HUES48 (cell line): ENCODE data around the gene SVIP.

Source experiments
- H3K27ac ChIP-seq: one replicate; pipeline ENCODE4 v1.7.0; 2013; ENCODE audit warnings: low read depth, low read length, inconsistent platforms
- H3K27me3 ChIP-seq: 2 replicates; pipeline ENCODE4 v1.6.1; 2013; ENCODE audit warnings: mild to moderate bottlenecking, low read length; ENCODE audit not compliant: control insufficient read depth, insufficient read depth
- H3K36me3 ChIP-seq: 2 replicates; pipeline ENCODE4 v1.6.1; 2013; ENCODE audit warnings: low read length; ENCODE audit not compliant: control insufficient read depth, insufficient read depth
- H3K4me1 ChIP-seq: 2 replicates; pipeline ENCODE4 v1.6.1; 2013; ENCODE audit warnings: mild to moderate bottlenecking, low read length; ENCODE audit not compliant: control insufficient read depth, insufficient read depth
- H3K4me3 ChIP-seq: 2 replicates; pipeline ENCODE4 v1.5.1; 2013; ENCODE audit warnings: mild to moderate bottlenecking, low read depth, low read length
- H3K9ac ChIP-seq: 2 replicates; pipeline ENCODE4 v1.6.1; 2013; ENCODE audit warnings: mild to moderate bottlenecking, low read depth, low read length, moderate library complexity
- H3K9me3 ChIP-seq: 2 replicates; pipeline ENCODE4 v1.6.1; 2013; ENCODE audit warnings: low read length; ENCODE audit not compliant: control insufficient read depth, insufficient read depth

The SVIP gene

GRCh38 chr11:22830082-22830414 lies 447 bp upstream of the SVIP start:
- Histone ChIP-seq H3K4me3 (peak overlapping the region; percentile 45; the same call in 1 of the 2 replicates), H3K4me1 (peaks cover 8% of the 10 kb centered on the region; the same call in 1 of the 2 replicates), H3K36me3 (no peaks in the 10 kb centered on the region), H3K9ac (no peak overlapping the region), H3K9me3 (no peaks in the 10 kb centered on the region), H3K27me3 (peaks cover 20% of the 10 kb centered on the region), H3K27ac (no peak overlapping the region)

- peaks cover 8% of the 10 kb centered on the region; the same call in 1 of the 2 replicates for H3K4me1 ChIP-seq
- H3K9me3 ChIP-seq, result no peaks in the 10 kb centered on the region
- no peak overlapping the region for H3K9ac ChIP-seq
- peak overlapping the region; percentile 91; the same call in 1 of the 2 replicates for H3K4me3 ChIP-seq
- peaks cover 14% of the 10 kb centered on the region for H3K27me3 ChIP-seq
- no peaks in the 10 kb centered on the region for H3K36me3 ChIP-seq
- H3K27ac ChIP-seq, result no peak overlapping the region
These were observed 1.2 kb downstream of the SVIP start for GRCh38 chr11:22828373-22828772.

GRCh38 chr11:22822203-22822602 lies 7.4 kb downstream of the SVIP start:
- Histone ChIP-seq H3K9me3 (no peaks in the 10 kb centered on the region), H3K36me3 (no peaks in the 10 kb centered on the region), H3K9ac (no peak overlapping the region), H3K27ac (no peak overlapping the region), H3K27me3 (no peaks in the 10 kb centered on the region), H3K4me1 (no peaks in the 10 kb centered on the region), H3K4me3 (no peak overlapping the region)

GRCh38 chr11:22809893-22810292 lies 19.7 kb downstream of the SVIP start:
- H3K4me3 ChIP-seq, result no peak overlapping the region
- no peaks in the 10 kb centered on the region for H3K36me3 ChIP-seq
- no peak overlapping the region for H3K9ac ChIP-seq
- no peak overlapping the region for H3K27ac ChIP-seq
- no peaks in the 10 kb centered on the region for H3K27me3 ChIP-seq
- H3K9me3 ChIP-seq, result peaks cover 3% of the 10 kb centered on the region; the same call in 1 of the 2 replicates
- 0 out of 2 replicates have a peak, but pooled peaks cover 4% of the 10 kb centered on the region for H3K4me1 ChIP-seq

GRCh38 chr11:22808571-22809197 lies 20.9 kb downstream of the SVIP start:
- no peak overlapping the region for H3K9ac ChIP-seq
- no peaks in the 10 kb centered on the region for H3K36me3 ChIP-seq
- H3K27ac ChIP-seq, result no peak overlapping the region
- 0 out of 2 replicates have a peak, but pooled peaks cover 4% of the 10 kb centered on the region for H3K4me1 ChIP-seq
- H3K27me3 ChIP-seq, result no peaks in the 10 kb centered on the region
- peaks cover 3% of the 10 kb centered on the region; the same call in 1 of the 2 replicates for H3K9me3 ChIP-seq
- no peak overlapping the region for H3K4me3 ChIP-seq

GRCh38 chr11:22807855-22808570 lies 21.6 kb downstream of the SVIP start:
- Histone ChIP-seq H3K9me3 (peaks cover 3% of the 10 kb centered on the region; the same call in 1 of the 2 replicates), H3K36me3 (no peaks in the 10 kb centered on the region), H3K9ac (no peak overlapping the region), H3K27me3 (no peaks in the 10 kb centered on the region), H3K4me1 (0 out of 2 replicates have a peak, but pooled peaks cover 4% of the 10 kb centered on the region), H3K4me3 (no peak overlapping the region), H3K27ac (no peak overlapping the region)

- Histone ChIP-seq H3K9me3 (peaks cover 3% of the 10 kb centered on the region; the same call in 1 of the 2 replicates), H3K4me3 (no peak overlapping the region), H3K4me1 (0 out of 2 replicates have a peak, but pooled peaks cover 4% of the 10 kb centered on the region), H3K36me3 (no peaks in the 10 kb centered on the region), H3K27me3 (no peaks in the 10 kb centered on the region), H3K27ac (no peak overlapping the region), H3K9ac (no peak overlapping the region)
These were observed 22.2 kb downstream of the SVIP start for GRCh38 chr11:22807391-22807790.

GRCh38 chr11:22802861-22803260 lies 26.7 kb downstream of the SVIP start:
- no peaks in the 10 kb centered on the region for H3K9me3 ChIP-seq
- H3K27ac ChIP-seq, result no peak overlapping the region

GRCh38 chr11:22800482-22800881 lies 29.1 kb downstream of the SVIP start:
- no peak overlapping the region for H3K4me3 ChIP-seq
- H3K9me3 ChIP-seq, result no peaks in the 10 kb centered on the region
- H3K9ac ChIP-seq, result no peak overlapping the region
- no peaks in the 10 kb centered on the region for H3K36me3 ChIP-seq
- no peaks in the 10 kb centered on the region for H3K27me3 ChIP-seq
- no peaks in the 10 kb centered on the region for H3K4me1 ChIP-seq
- no peak overlapping the region for H3K27ac ChIP-seq

More at GRCh38 chr11:22802861-22803260, 26.7 kb downstream of the SVIP start:
- Histone ChIP-seq H3K4me3 (no peak overlapping the region), H3K27me3 (no peaks in the 10 kb centered on the region), H3K4me1 (no peaks in the 10 kb centered on the region), H3K36me3 (no peaks in the 10 kb centered on the region), H3K9ac (no peak overlapping the region)

GRCh38 chr11:22798901-22799300 lies 30.7 kb downstream of the SVIP start:
- Histone ChIP-seq H3K4me3 (no peak overlapping the region), H3K36me3 (no peaks in the 10 kb centered on the region), H3K9me3 (no peaks in the 10 kb centered on the region)

GRCh38 chr11:22797047-22797446 lies 32.6 kb downstream of the SVIP start:
- Histone ChIP-seq H3K27me3 (no peaks in the 10 kb centered on the region), H3K27ac (no peak overlapping the region), H3K9ac (no peak overlapping the region), H3K9me3 (no peaks in the 10 kb centered on the region), H3K36me3 (no peaks in the 10 kb centered on the region), H3K4me3 (no peak overlapping the region), H3K4me1 (no peaks in the 10 kb centered on the region)

More at GRCh38 chr11:22798901-22799300, 30.7 kb downstream of the SVIP start:
- Histone ChIP-seq H3K4me1 (no peaks in the 10 kb centered on the region), H3K9ac (no peak overlapping the region), H3K27ac (no peak overlapping the region), H3K27me3 (no peaks in the 10 kb centered on the region)
